Measurements from ENCODE around the gene GNAL. TPM values are rescaled to one million over a fixed set of nuclear protein-coding genes. Genes with fewer than 3 reads are reported as not detected.

The GNAL gene
- total RNA-seq, 1 experiment from 2014 or later: 24.0 TPM

DNA sequence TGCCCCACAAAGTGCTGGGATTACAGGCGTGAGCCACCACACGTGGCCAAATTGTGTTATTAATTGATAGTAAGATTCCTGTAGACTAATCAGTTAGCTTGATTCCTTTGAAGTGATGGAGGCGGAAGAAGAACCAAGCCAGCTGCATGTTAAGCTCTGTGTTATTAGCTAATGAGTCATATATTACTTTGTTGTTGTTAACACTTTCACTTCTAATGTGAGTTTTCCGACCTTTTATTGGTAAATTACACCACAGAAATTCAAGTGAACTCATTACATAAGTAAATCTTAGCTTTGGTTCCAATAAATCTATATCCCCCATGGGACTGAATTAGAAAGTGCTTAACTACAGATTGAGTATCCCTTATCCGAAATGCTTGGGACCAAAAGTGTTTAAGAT, 182.4 kb downstream of the GNAL start:
- Histone ChIP-seq H3K27ac (ENCODE audit: insufficient read length, low read depth, low read length) (no peak overlapping the region), H3K4me2 (ENCODE audit: insufficient read depth, insufficient read length, low read length) (no peak overlapping the region), H3K9me3 (ENCODE audit: control insufficient read depth, low read depth, low read length) (no peaks in the 10 kb centered on the region), H4K91ac (ENCODE audit: insufficient read length, low read depth, low read length) (no peak overlapping the region), H3K14ac (ENCODE audit: insufficient read depth, low read length) (no peak overlapping the region), H2BK5ac (ENCODE audit: insufficient read length, low read length) (no peak overlapping the region), H2BK120ac (ENCODE audit: low read depth, low read length, poor library complexity, severe bottlenecking) (no peak overlapping the region), H3T11ph (ENCODE audit: low read length) (no peak overlapping the region), H3K4me1 (ENCODE audit: insufficient read depth, low read length) (peaks cover 4% of the 10 kb centered on the region), H3K56ac (ENCODE audit: insufficient read length, low read depth, low read length) (no peak overlapping the region), H2BK12ac (ENCODE audit: insufficient read length, low read depth, low read length) (no peak overlapping the region), H4K20me1 (ENCODE audit: control insufficient read depth, insufficient read depth, insufficient read length) (no peaks in the 10 kb centered on the region), H3K9ac (ENCODE audit: extremely low read depth, insufficient read length, low read length) (no peak overlapping the region), H3K79me2 (ENCODE audit: insufficient read depth, low read length) (no peaks in the 10 kb centered on the region), H3K27me3 (ENCODE audit: insufficient read depth, low read length) (no peaks in the 10 kb centered on the region), H4K5ac (ENCODE audit: insufficient read length, low read depth, low read length) (no peak overlapping the region), H3K18ac (ENCODE audit: insufficient read length, low read depth, low read length) (no peak overlapping the region), H4K8ac (replicated peaks; ENCODE audit: insufficient read length, low read depth, low read length) (no peak overlapping the region), H2AK5ac (ENCODE audit: insufficient read length, low read length) (no peak overlapping the region), H2AFZ (ENCODE audit: low read length) (no peak overlapping the region), H2BK20ac (ENCODE audit: low read depth, low read length, poor library complexity, severe bottlenecking) (no peak overlapping the region), H3K4ac (ENCODE audit: low read depth, low read length) (no peak overlapping the region), H2BK15ac (ENCODE audit: low read depth, low read length) (no peak overlapping the region), H3K79me1 (ENCODE audit: insufficient read depth, low read depth, low read length, poor library complexity, severe bottlenecking) (no peaks in the 10 kb centered on the region), H3K23ac (ENCODE audit: insufficient read length, low read depth, low read length) (no peak overlapping the region), H3K23me2 (ENCODE audit: insufficient read length, low read depth, low read length, poor library complexity, severe bottlenecking) (no peaks in the 10 kb centered on the region)
- Mint-ChIP-seq H3K4me1 (peaks cover 7 to 8% of the 10 kb centered on the region in 2 experiments), H3K4me3 (no peak overlapping the region), H3K27me3 (ENCODE audit: low read depth) (no peaks in the 10 kb centered on the region), H3K36me3 (ENCODE audit: insufficient read depth in 1 of 3, low read depth in 3 of 3) (peaks cover 24 to 53% (median 37%) of the 10 kb centered on the region in 3 experiments), H3K9me3 (peaks cover 3% of the 10 kb centered on the region in 2 experiments; a peak in 3 of 5 replicates), H3K27ac (no peak overlapping the region; a peak in 1 of 7 replicates)
- TF ChIP-seq, protein P1, sequence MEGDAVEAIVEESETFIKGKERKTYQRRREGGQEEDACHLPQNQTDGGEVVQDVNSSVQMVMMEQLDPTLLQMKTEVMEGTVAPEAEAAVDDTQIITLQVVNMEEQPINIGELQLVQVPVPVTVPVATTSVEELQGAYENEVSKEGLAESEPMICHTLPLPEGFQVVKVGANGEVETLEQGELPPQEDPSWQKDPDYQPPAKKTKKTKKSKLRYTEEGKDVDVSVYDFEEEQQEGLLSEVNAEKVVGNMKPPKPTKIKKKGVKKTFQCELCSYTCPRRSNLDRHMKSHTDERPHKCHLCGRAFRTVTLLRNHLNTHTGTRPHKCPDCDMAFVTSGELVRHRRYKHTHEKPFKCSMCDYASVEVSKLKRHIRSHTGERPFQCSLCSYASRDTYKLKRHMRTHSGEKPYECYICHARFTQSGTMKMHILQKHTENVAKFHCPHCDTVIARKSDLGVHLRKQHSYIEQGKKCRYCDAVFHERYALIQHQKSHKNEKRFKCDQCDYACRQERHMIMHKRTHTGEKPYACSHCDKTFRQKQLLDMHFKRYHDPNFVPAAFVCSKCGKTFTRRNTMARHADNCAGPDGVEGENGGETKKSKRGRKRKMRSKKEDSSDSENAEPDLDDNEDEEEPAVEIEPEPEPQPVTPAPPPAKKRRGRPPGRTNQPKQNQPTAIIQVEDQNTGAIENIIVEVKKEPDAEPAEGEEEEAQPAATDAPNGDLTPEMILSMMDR (conservative IDR thresholded peaks at IDR 0.05): no peak
- no peak for DNase-seq
- WGBS (ENCODE audit: extremely low coverage, insufficient read length, low lambda C conversion rate): no CpG with 5 or more reads among the region's 5 CpGs
